GM12878 (cell line): ENCODE measurements around the gene PRKCE. TPM values are rescaled to one million over a fixed set of nuclear protein-coding genes. Genes with fewer than 3 reads are reported as not detected.

Experiments
- ATAC-seq: fragments of 200-7000 bp; cut with Tn5 transposase; 3 replicates; pipeline ENCODE4 v1.9.1; 2020; ENCODE audit warnings: mild to moderate bottlenecking, moderate library complexity
- BruUV-seq: library from RNA; stranded (reverse); fragments of 400-500 nt; replicated peaks from 2 replicates; lab custom pipeline; 2021; lab: Mats Ljungman, UMichigan
- CTCF ChIA-PET: fragments of 300-600 bp; sonication (Branson Sonifier 250); formaldehyde crosslinking; extraction: SDS; loops from one replicate; lab custom pipeline; 2021; ENCODE audit warnings: inconsistent platforms; lab: Yijun Ruan, JAX
- POLR2A ChIA-PET: fragments of 350-600 bp; formaldehyde crosslinking; extraction: SDS; loops from one replicate; lab custom pipeline; 2021; ENCODE audit warnings: inconsistent platforms; lab: Charles Lee
- RAD21 ChIA-PET: fragments of 300-600 bp; sonication (Branson Sonifier 250); formaldehyde crosslinking; loops from one replicate; lab custom pipeline; 2023; ENCODE audit warnings: antibody characterized with exemption; ENCODE audit not compliant: unreplicated experiment; lab: Charles Lee
- SMC1A ChIA-PET: fragments of 300-600 bp; sonication (Branson Sonifier 250); formaldehyde crosslinking; loops from one replicate; lab custom pipeline; 2023; ENCODE audit not compliant: unreplicated experiment, uncharacterized antibody; lab: Charles Lee
- DNase-seq: peaks from one replicate; pipeline ENCODE4 v3.0.0-alpha.2; 2011; ENCODE audit warnings: low read depth, low spot score
- FAIRE-seq: peaks from 3 replicates; lab custom pipeline; 2011; peaks lifted over from hg19 to GRCh38; lab: Jason Lieb, UNC
- H2AFZ ChIP-seq: 2 replicates; pipeline ENCODE4 v1.6.0; 2011; ENCODE audit warnings: low read depth, low read length, control low read depth; ENCODE audit not compliant: control insufficient read depth
- H3K27ac ChIP-seq: 2 replicates; pipeline ENCODE4 v1.5.1; 2011; ENCODE audit warnings: control low read depth; ENCODE audit not compliant: control insufficient read depth, insufficient read depth
- H3K27me3 ChIP-seq, 2 experiments: replicated peaks in 1 of 2; 2 replicates each; pipeline versions ENCODE4 v1.6.0 to v1.6.1; 2011; ENCODE audit warnings: low read length in 1 of 2; ENCODE audit not compliant: control insufficient read depth in 2 of 2, insufficient read depth in 2 of 2
- H3K36me3 ChIP-seq, 2 experiments: 2 replicates each; pipeline ENCODE4 v1.5.1; 2011; ENCODE audit warnings: low read length in 1 of 2; ENCODE audit not compliant: control insufficient read depth in 2 of 2, insufficient read depth in 2 of 2
- H3K4me1 ChIP-seq: 2 replicates; pipeline ENCODE4 v1.6.1; 2011; ENCODE audit warnings: mild to moderate bottlenecking, low read length, moderate library complexity, mixed read lengths; ENCODE audit not compliant: control insufficient read depth, insufficient read depth
- H3K4me2 ChIP-seq: 2 replicates; pipeline ENCODE4 v1.6.0; 2011; ENCODE audit warnings: control low read depth; ENCODE audit not compliant: control insufficient read depth, insufficient read depth
- H3K4me3 ChIP-seq: fragments of 200-600 bp; sonication (generic); 2 replicates; pipeline ENCODE4 v1.5.1; 2016
- H3K79me2 ChIP-seq: 2 replicates; pipeline ENCODE4 v1.6.0; 2011; ENCODE audit warnings: low read length; ENCODE audit not compliant: control insufficient read depth, insufficient read depth
- H3K9ac ChIP-seq: 2 replicates; pipeline ENCODE4 v1.8.0; 2011; ENCODE audit warnings: low read length, control low read depth, mixed read lengths; ENCODE audit not compliant: control insufficient read depth, insufficient read depth
- H3K9me3 ChIP-seq: replicated peaks from 3 replicates; pipeline ENCODE4 v1.5.1; 2011; ENCODE audit warnings: mild to moderate bottlenecking, low read length; ENCODE audit not compliant: control insufficient read depth, insufficient read depth
- H4K20me1 ChIP-seq: 2 replicates; pipeline ENCODE4 v1.6.0; 2011; ENCODE audit not compliant: control insufficient read depth, insufficient read depth
- CBFB ChIP-seq: IDR thresholded peaks from 2 replicates; pipeline ENCODE4 v1.6.1; 2016; ENCODE audit warnings: antibody characterized with exemption, low read depth
- CUX1 ChIP-seq: IDR thresholded peaks from 2 replicates; pipeline ENCODE4 v1.6.1; 2012; ENCODE audit warnings: improper control_type of control experiment, low read depth, low read length; ENCODE audit not compliant: insufficient replicate concordance
- EED ChIP-seq: sonication (generic); IDR thresholded peaks from 2 replicates; pipeline ENCODE4 v1.6.1; 2016; ENCODE audit warnings: antibody characterized with exemption, low read depth
- HDAC2 ChIP-seq: fragments of 200-600 bp; sonication (generic); IDR thresholded peaks from 2 replicates; pipeline ENCODE4 v1.6.1; 2017
- KAT2A ChIP-seq: conservative IDR thresholded peaks from 2 replicates; pipeline ENCODE4 v1.6.1; 2011; ENCODE audit warnings: low read depth, low read length; ENCODE audit not compliant: control insufficient read depth
- NFYA ChIP-seq: IDR thresholded peaks from 2 replicates; pipeline ENCODE4 v1.6.1; 2011; ENCODE audit warnings: low read depth, mild to moderate bottlenecking, low read length, improper control_type of control experiment, borderline replicate concordance
- SMAD1 ChIP-seq: fragments of 450-650 bp; IDR thresholded peaks from 2 replicates; pipeline ENCODE4 v1.6.1; 2018; ENCODE audit warnings: mild to moderate bottlenecking, low read depth; ENCODE audit not compliant: partially characterized antibody
- ZBED1 ChIP-seq: IDR thresholded peaks from 2 replicates; pipeline ENCODE4 v1.6.1; 2016; ENCODE audit warnings: borderline replicate concordance
- WGBS: methylation state at CpG from one replicate; pipeline ENCODE4 v1.1.6; 2016; ENCODE audit warnings: low lambda C conversion rate; ENCODE audit not compliant: insufficient replicate concordance, insufficient coverage; ENCODE audit errors: missing lambda C conversion rate; 5-methylcytosine and 5-hydroxymethylcytosine counted together
- in situ Hi-C: fragments of 300-500 bp; cut with MboI; formaldehyde crosslinking; loops from 9 replicates; pipeline ENCODE4 v1.14.3; 2018; ENCODE audit warnings: mixed read lengths
- intact Hi-C: fragments of 100-400 bp; cut with micrococcal nuclease; formaldehyde crosslinking; loops from one replicate; pipeline ENCODE4 v1.14.2; 2022; ENCODE audit not compliant: unreplicated experiment
- polyA plus RNA-seq, 11 experiments: library from polyadenylated mRNA; depleted of rRNA in 4 of 11; unstranded in 6 of 11; stranded (reverse) in 5 of 11; fragments of >200 nt; fragmentation: Nextera tagmentation in 4 of 11; fragmentation: Illumina TruSeq in 1 of 11; extraction: Ambion mirVana in 4 of 11; extraction: Trizol in 1 of 11; gene quantifications; 1 replicate in 1 of 11; 2 replicates in 10 of 11; pipeline versions ENCODE4 v1.2.1 to v1.2.3, GENCODE V29; 2011 to 2016; ENCODE audit warnings: inconsistent platforms in 2 of 11, missing spikeins in 2 of 11, low read depth in 1 of 11
- total RNA-seq, 4 experiments: library from RNA; depleted of rRNA in 3 of 4; stranded (reverse); fragments of >200 nt in 3 of 4; fragmentation: Illumina TruSeq in 1 of 4; extraction: Trizol in 1 of 4; gene quantifications; 2 replicates each; pipeline versions ENCODE4 v1.2.1 to v1.2.3, GENCODE V29; 2013 to 2021
- TF ChIP-seq, protein P1 (sequence below): fragments of 450-650 bp; conservative IDR thresholded peaks from 2 replicates; pipeline ENCODE4 v1.6.1; 2017; ENCODE audit warnings: mild to moderate bottlenecking, moderate library complexity
- TF ChIP-seq, protein P2 (sequence below): IDR thresholded peaks from 2 replicates; pipeline ENCODE4 v1.6.1; 2011; ENCODE audit warnings: borderline replicate concordance, low read depth, mild to moderate bottlenecking, moderate library complexity, low read length; ENCODE audit not compliant: insufficient read depth, poor library complexity, severe bottlenecking
- TF ChIP-seq, protein P3 (sequence below): fragments of 450-650 bp; IDR thresholded peaks from 2 replicates; pipeline ENCODE4 v1.6.1; 2014; ENCODE audit warnings: mild to moderate bottlenecking

PRKCE gene
- total and polyA plus RNA-seq, 10 of the 15 experiments (the other 5 are each of a cell fraction or from before 2014, with no cell fraction given) = 2.6 to 28.2 (median 11.3) TPM

DNA sequence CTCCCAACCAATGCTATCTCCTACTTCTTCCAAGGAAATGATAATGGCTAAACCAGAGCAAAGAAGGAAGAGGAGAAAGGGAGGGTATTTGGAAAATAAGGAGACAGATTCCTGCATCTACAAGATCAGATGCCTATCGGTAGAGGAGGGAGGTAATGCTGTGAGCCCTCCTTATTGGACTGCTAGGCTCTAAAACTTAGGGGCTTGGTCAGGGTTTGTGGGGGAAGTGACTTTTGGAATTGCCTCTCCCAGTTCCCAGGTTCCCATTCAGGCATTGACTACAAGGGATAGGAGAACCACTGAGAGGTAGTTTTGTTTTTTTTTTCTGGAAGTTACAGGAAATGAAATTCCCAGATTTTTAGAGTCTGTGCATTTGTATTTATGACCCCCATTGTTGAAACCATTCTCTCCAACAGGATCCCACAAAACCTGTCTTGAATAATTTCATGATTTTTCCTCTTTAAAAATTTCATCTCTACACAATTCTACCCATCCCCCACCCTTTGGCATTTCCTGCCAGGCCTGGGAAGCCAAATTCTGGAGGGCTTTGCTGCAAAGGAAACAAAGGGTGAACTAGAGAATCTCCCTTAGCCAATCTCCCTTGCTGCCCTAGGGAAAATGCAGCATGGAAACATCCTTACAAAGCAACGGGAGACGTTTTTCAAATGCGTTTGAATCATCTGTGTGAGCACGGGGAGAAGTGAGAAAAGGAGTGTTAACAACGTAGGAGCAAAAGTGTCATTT, 363.6 kb downstream of the PRKCE start:
- ChIA-PET RAD21 (no interaction called here), CTCF (interaction anchor here (2.5 kb wide), 1 partner anchor 22 kb away, joined by 13 read pairs; no protein-coding TSS in a partner anchor), POLR2A (interaction anchor here (0.7 kb wide), 1 partner anchor 413 kb away, joined by 6 read pairs; no protein-coding TSS in a partner anchor), SMC1A (interaction anchor here (0.6 kb wide), 1 partner anchor 113 kb away, joined by 4 read pairs; no protein-coding TSS in a partner anchor)
- H3K9me3 ChIP-seq = no peaks in the 10 kb centered on the region
- no peak for ATAC-seq
- no peak overlapping the region for H3K4me2 ChIP-seq
- H3K4me1 ChIP-seq = no peaks in the 10 kb centered on the region
- no peak for FAIRE-seq
- no peaks in the 10 kb centered on the region for H4K20me1 ChIP-seq
- intact Hi-C loops = no loop called here
- H3K27me3 ChIP-seq = no peaks in the 10 kb centered on the region
- H3K27ac ChIP-seq = no peak overlapping the region
- H3K79me2 ChIP-seq = no peaks in the 10 kb centered on the region
- H2AFZ ChIP-seq = no peak overlapping the region
- no peak overlapping the region for H3K4me3 ChIP-seq
- in situ Hi-C loops = loop anchor here (5.0 to 25.0 kb wide), 2 partner anchors 352 to 622 kb away; no protein-coding TSS in a partner anchor
- 75% methylated on average over 5 of the region's 6 CpGs for WGBS
- DNase-seq = no peak
- H3K36me3 ChIP-seq = peaks cover 1 to 12% of the 10 kb centered on the region in 2 experiments; a peak in 2 of 4 replicates
- BruUV-seq = no TSS peak
- H3K9ac ChIP-seq = no peak overlapping the region
- TF ChIP-seq NFYA = no peak
- TF ChIP-seq EED = no peak
- TF ChIP-seq CBFB = no peak
- TF ChIP-seq CUX1 = no peak
- no peak for TF ChIP-seq HDAC2
- no peak for TF ChIP-seq SMAD1
- TF ChIP-seq, protein P1, sequence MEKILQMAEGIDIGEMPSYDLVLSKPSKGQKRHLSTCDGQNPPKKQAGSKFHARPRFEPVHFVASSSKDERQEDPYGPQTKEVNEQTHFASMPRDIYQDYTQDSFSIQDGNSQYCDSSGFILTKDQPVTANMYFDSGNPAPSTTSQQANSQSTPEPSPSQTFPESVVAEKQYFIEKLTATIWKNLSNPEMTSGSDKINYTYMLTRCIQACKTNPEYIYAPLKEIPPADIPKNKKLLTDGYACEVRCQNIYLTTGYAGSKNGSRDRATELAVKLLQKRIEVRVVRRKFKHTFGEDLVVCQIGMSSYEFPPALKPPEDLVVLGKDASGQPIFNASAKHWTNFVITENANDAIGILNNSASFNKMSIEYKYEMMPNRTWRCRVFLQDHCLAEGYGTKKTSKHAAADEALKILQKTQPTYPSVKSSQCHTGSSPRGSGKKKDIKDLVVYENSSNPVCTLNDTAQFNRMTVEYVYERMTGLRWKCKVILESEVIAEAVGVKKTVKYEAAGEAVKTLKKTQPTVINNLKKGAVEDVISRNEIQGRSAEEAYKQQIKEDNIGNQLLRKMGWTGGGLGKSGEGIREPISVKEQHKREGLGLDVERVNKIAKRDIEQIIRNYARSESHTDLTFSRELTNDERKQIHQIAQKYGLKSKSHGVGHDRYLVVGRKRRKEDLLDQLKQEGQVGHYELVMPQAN = no peak
- TF ChIP-seq, protein P2, sequence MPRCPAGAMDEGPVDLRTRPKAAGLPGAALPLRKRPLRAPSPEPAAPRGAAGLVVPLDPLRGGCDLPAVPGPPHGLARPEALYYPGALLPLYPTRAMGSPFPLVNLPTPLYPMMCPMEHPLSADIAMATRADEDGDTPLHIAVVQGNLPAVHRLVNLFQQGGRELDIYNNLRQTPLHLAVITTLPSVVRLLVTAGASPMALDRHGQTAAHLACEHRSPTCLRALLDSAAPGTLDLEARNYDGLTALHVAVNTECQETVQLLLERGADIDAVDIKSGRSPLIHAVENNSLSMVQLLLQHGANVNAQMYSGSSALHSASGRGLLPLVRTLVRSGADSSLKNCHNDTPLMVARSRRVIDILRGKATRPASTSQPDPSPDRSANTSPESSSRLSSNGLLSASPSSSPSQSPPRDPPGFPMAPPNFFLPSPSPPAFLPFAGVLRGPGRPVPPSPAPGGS = no peak
- no peak for TF ChIP-seq ZBED1
- no peak for TF ChIP-seq KAT2A
- TF ChIP-seq, protein P3, sequence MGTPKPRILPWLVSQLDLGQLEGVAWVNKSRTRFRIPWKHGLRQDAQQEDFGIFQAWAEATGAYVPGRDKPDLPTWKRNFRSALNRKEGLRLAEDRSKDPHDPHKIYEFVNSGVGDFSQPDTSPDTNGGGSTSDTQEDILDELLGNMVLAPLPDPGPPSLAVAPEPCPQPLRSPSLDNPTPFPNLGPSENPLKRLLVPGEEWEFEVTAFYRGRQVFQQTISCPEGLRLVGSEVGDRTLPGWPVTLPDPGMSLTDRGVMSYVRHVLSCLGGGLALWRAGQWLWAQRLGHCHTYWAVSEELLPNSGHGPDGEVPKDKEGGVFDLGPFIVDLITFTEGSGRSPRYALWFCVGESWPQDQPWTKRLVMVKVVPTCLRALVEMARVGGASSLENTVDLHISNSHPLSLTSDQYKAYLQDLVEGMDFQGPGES = no peak
